ENCODE results near the gene CCDC183.

- TF ChIP-seq CTCF (conservative IDR thresholded peaks at IDR 0.05) (no peak), EZH2 (IDR thresholded peaks at IDR 0.05; ENCODE audit: low read depth) (no peak)
Measured at GRCh38 chr9:136804509-136805206, 8.5 kb downstream of the CCDC183 start.
